ENCODE data around the gene SORCS1. TPM values are rescaled to one million over a fixed set of nuclear protein-coding genes. Genes with fewer than 3 reads are reported as not detected.

The SORCS1 gene
- total RNA-seq, 1 donor from 2014 or later: 1.1 TPM

DNA sequence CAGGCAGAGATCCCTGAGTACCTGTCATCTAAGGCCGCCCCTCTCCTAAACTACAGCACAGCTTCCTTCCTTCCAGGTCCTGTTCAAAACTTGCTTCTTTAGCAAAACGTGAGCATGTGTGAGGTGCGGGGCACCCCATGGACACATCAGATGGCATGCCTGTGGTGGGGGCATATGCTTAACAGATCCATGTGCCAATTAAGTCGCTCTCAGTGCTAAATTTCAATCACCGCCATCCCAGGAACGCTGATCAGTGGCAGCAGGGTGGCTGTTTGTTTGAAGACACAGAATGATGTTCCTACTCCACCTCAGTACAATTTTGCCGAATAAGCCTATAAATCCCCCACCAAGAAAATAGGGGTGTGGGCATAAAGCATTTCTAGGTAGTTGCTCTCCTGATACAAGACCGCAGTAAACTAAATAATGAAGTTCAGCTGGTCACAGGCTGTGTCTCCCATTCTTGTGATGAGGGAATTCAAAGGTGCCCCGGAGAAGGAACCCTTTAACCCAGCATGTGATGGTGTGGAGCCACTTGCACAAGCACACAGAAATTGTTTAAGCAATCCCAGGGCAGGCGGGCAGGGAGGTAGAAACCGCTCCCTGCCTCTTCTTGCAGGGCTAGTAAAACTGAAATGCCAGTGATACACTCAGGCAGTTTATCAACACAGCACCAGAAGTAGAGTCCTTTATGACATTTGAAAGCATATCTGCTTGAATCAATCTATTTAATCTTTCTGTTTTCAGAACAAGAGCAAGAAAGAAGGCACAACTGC lies 205.7 kb downstream of the SORCS1 start:
- no peak overlapping the region for H3K27ac Mint-ChIP-seq (ENCODE audit: unreplicated experiment)
- Histone ChIP-seq H3K4me3 (ENCODE audit: insufficient read depth, low read depth, low read length) (no peak overlapping the region), H2AFZ (ENCODE audit: low read depth, low read length) (no peak overlapping the region), H3K27ac (ENCODE audit: low read depth, low read length) (no peak overlapping the region), H3K36me3 (ENCODE audit: insufficient read depth, low read length) (no peaks in the 10 kb centered on the region), H3K27me3 (ENCODE audit: insufficient read depth, low read length) (no peaks in the 10 kb centered on the region), H3K9ac (ENCODE audit: low read length) (no peak overlapping the region), H3K79me2 (ENCODE audit: insufficient read depth, low read length) (no peaks in the 10 kb centered on the region), H3K4me1 (ENCODE audit: insufficient read depth, low read length) (no peaks in the 10 kb centered on the region), H3K9me3 (ENCODE audit: insufficient read depth, low read depth, low read length) (no peaks in the 10 kb centered on the region), H3K4me2 (ENCODE audit: low read length) (no peak overlapping the region), H4K20me1 (ENCODE audit: insufficient read depth, low read length) (no peaks in the 10 kb centered on the region)
- FAIRE-seq (no peak), DNase-seq (ENCODE audit: low read depth) (no peak)
- H3K9me3 Mint-ChIP-seq (ENCODE audit: unreplicated experiment): no peaks in the 10 kb centered on the region
- H3K27me3 Mint-ChIP-seq (ENCODE audit: low read depth, unreplicated experiment): no peaks in the 10 kb centered on the region
- no peaks in the 10 kb centered on the region for H3K36me3 Mint-ChIP-seq (ENCODE audit: low read depth, unreplicated experiment)
- H3K4me3 Mint-ChIP-seq (ENCODE audit: unreplicated experiment): no peak overlapping the region
- peaks cover 9% of the 10 kb centered on the region for H3K4me1 Mint-ChIP-seq (ENCODE audit: low read depth, unreplicated experiment)
- TF ChIP-seq EZH2 (IDR thresholded peaks at IDR 0.05; ENCODE audit: insufficient read depth, low read length): no peak
- TF ChIP-seq, protein P1, sequence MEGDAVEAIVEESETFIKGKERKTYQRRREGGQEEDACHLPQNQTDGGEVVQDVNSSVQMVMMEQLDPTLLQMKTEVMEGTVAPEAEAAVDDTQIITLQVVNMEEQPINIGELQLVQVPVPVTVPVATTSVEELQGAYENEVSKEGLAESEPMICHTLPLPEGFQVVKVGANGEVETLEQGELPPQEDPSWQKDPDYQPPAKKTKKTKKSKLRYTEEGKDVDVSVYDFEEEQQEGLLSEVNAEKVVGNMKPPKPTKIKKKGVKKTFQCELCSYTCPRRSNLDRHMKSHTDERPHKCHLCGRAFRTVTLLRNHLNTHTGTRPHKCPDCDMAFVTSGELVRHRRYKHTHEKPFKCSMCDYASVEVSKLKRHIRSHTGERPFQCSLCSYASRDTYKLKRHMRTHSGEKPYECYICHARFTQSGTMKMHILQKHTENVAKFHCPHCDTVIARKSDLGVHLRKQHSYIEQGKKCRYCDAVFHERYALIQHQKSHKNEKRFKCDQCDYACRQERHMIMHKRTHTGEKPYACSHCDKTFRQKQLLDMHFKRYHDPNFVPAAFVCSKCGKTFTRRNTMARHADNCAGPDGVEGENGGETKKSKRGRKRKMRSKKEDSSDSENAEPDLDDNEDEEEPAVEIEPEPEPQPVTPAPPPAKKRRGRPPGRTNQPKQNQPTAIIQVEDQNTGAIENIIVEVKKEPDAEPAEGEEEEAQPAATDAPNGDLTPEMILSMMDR (IDR thresholded peaks at IDR 0.05; ENCODE audit: insufficient read depth, low read depth, low read length): no peak

DNA sequence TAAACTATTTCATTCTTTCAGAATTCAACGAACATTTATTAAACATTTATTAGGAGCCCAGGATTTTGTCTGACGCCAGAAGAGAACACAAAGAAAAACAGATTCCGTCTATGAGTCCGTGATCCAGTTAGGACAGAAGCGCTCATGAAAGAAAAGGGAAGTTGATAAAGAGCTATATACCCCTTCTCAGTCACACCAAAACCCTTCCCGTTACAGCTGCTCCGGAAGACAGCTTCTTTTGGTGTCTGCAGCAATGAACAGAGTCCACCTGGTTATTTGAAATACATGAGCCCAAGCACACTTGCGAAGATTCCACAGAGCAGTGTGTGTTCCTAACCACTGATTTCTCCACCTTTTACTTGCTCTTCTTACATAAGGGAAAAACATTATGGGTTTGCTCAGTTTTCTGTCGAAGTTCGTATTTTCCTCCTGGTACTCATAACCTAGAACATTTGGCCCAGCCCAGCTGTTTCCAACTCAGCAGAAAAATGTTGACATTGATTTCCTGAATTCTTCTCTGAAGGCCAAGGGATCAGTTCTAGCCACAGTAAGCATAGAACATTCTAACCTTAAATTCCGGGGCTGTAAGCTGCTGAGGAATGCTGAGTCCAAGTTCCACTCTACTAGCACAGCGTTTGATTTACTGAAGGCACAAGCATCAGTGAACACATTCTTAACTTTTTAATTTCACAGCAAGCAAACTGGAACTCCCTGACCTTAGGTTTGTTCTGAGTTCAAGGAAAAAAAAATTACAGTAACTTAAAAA lies 206.5 kb downstream of the SORCS1 start:
- Mint-ChIP-seq H3K27me3 (ENCODE audit: low read depth, unreplicated experiment) (no peaks in the 10 kb centered on the region), H3K4me1 (ENCODE audit: low read depth, unreplicated experiment) (peaks cover 9% of the 10 kb centered on the region), H3K36me3 (ENCODE audit: low read depth, unreplicated experiment) (no peaks in the 10 kb centered on the region), H3K9me3 (ENCODE audit: unreplicated experiment) (no peaks in the 10 kb centered on the region), H3K4me3 (ENCODE audit: unreplicated experiment) (no peak overlapping the region), H3K27ac (ENCODE audit: unreplicated experiment) (no peak overlapping the region)
- no peak for FAIRE-seq
- H3K9me3 ChIP-seq (ENCODE audit: insufficient read depth, low read depth, low read length): no peaks in the 10 kb centered on the region
- H3K9ac ChIP-seq (ENCODE audit: low read length): no peak overlapping the region
- no peak overlapping the region for H2AFZ ChIP-seq (ENCODE audit: low read depth, low read length)
- H3K4me2 ChIP-seq (ENCODE audit: low read length): no peak overlapping the region
- H3K27me3 ChIP-seq (ENCODE audit: insufficient read depth, low read length): no peaks in the 10 kb centered on the region
- no peaks in the 10 kb centered on the region for H3K4me1 ChIP-seq (ENCODE audit: insufficient read depth, low read length)
- TF ChIP-seq, protein P1 (IDR thresholded peaks at IDR 0.05; ENCODE audit: insufficient read depth, low read depth, low read length): no peak
- no peak for TF ChIP-seq EZH2 (IDR thresholded peaks at IDR 0.05; ENCODE audit: insufficient read depth, low read length)
- H3K27ac ChIP-seq (ENCODE audit: low read depth, low read length): no peak overlapping the region
- no peaks in the 10 kb centered on the region for H3K79me2 ChIP-seq (ENCODE audit: insufficient read depth, low read length)
- no peaks in the 10 kb centered on the region for H3K36me3 ChIP-seq (ENCODE audit: insufficient read depth, low read length)
- no peak for DNase-seq (ENCODE audit: low read depth)
- no peak overlapping the region for H3K4me3 ChIP-seq (ENCODE audit: insufficient read depth, low read depth, low read length)
- no peaks in the 10 kb centered on the region for H4K20me1 ChIP-seq (ENCODE audit: insufficient read depth, low read length)
